Vagina (tissue), 2 donors: ENCODE results near the gene TEX22. TPM values are rescaled to one million over a fixed set of nuclear protein-coding genes. Genes with fewer than 3 reads are reported as not detected.

Experiments
- DNase-seq, 2 donors: peaks; one replicate each; pipeline ENCODE4 v3.0.0-alpha.2; 2017; ENCODE audit errors: extremely low spot score in 2 of 2
- H3K27ac ChIP-seq: fragments of 200-600 bp; sonication (generic); one replicate; pipeline ENCODE4 v1.5.1; 2019
- H3K27me3 ChIP-seq: fragments of 200-600 bp; sonication (generic); one replicate; pipeline ENCODE4 v1.5.1; 2019
- H3K36me3 ChIP-seq, 2 donors: fragments of 200-600 bp; sonication (generic); one replicate each; pipeline ENCODE4 v1.5.1; 2017 to 2019
- H3K4me1 ChIP-seq: fragments of 200-600 bp; sonication (generic); one replicate; pipeline ENCODE4 v1.5.1; 2019
- H3K4me3 ChIP-seq, 2 donors: fragments of 200-600 bp; sonication (generic); 1 replicate in 1 of 2; 2 replicates in 1 of 2; pipeline ENCODE4 v1.5.1; 2016 to 2019
- H3K9me3 ChIP-seq: fragments of 200-600 bp; sonication (generic); one replicate; pipeline ENCODE4 v1.5.1; 2019
- CTCF ChIP-seq, 3 experiments: fragments of 450-650 bp in 2 of 3; fragments of 200-600 bp in 1 of 3; sonication (generic) in 1 of 3; IDR thresholded peaks; one replicate each; pipeline ENCODE4 v1.5.1; 2017 to 2019; ENCODE audit warnings: antibody characterized with exemption in 3 of 3, mild to moderate bottlenecking in 2 of 3, moderate library complexity in 2 of 3
- POLR2A ChIP-seq, 2 donors: fragments of 450-650 bp; IDR thresholded peaks; one replicate each; pipeline ENCODE4 v1.6.1; 2017; ENCODE audit warnings: antibody characterized with exemption in 2 of 2, mild to moderate bottlenecking in 2 of 2, moderate library complexity in 2 of 2
- POLR2AphosphoS5 ChIP-seq, 2 donors: sonication (generic); formaldehyde crosslinking; IDR thresholded peaks; one replicate each; pipeline ENCODE4 v1.9.0; 2017; ENCODE audit warnings: antibody characterized with exemption in 2 of 2, mild to moderate bottlenecking in 2 of 2, low read depth in 1 of 2; ENCODE audit not compliant: insufficient read depth in 1 of 2
- intact Hi-C: fragments of 100-400 bp; cut with DNase I; formaldehyde crosslinking; loops from one replicate; pipeline ENCODE4 v1.15.1; 2023
- total RNA-seq: library from RNA; depleted of rRNA; stranded (reverse); fragments of >200 nt; gene quantifications from one replicate; pipeline ENCODE4 v1.2.3, GENCODE V29; 2016

TEX22 gene
- total RNA-seq, 1 donor from 2014 or later: not detected

DNA sequence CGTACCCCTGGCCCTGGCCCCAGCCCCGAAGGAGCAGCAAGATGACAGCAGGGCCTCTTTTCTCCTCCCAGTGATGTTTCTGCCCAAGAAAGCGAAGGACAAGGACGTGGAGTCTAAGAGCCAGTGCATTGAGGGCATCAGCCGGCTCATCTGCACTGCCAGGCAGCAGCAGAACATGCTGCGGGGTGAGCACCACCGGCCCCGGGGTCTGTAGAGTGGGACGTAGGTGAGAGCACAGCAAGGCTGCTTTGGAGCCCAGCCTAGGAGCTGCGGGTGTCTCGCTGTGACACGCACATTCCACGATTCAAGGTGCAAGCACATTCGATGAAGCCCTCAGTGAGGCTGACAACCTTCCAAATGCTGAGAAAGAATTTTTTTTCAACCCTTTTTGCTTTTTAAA lies 5.2 kb upstream of the TEX22 start:
- Histone ChIP-seq H3K36me3 (no peaks in the 10 kb centered on the region), H3K27ac (no peak overlapping the region), H3K4me3 (no peak overlapping the region), H3K4me1 (peaks cover 14% of the 10 kb centered on the region), H3K9me3 (no peaks in the 10 kb centered on the region), H3K27me3 (no peaks in the 10 kb centered on the region)
- intact Hi-C loops: no loop called here
- no peak for TF ChIP-seq CTCF (IDR thresholded peaks at IDR 0.05)
- no peak for TF ChIP-seq POLR2AphosphoS5 (IDR thresholded peaks at IDR 0.05; ENCODE audit: insufficient read depth in 1 of 2, low read depth in 1 of 2)
- TF ChIP-seq POLR2A (IDR thresholded peaks at IDR 0.05): no peak
- DNase-seq: no peak

DNA sequence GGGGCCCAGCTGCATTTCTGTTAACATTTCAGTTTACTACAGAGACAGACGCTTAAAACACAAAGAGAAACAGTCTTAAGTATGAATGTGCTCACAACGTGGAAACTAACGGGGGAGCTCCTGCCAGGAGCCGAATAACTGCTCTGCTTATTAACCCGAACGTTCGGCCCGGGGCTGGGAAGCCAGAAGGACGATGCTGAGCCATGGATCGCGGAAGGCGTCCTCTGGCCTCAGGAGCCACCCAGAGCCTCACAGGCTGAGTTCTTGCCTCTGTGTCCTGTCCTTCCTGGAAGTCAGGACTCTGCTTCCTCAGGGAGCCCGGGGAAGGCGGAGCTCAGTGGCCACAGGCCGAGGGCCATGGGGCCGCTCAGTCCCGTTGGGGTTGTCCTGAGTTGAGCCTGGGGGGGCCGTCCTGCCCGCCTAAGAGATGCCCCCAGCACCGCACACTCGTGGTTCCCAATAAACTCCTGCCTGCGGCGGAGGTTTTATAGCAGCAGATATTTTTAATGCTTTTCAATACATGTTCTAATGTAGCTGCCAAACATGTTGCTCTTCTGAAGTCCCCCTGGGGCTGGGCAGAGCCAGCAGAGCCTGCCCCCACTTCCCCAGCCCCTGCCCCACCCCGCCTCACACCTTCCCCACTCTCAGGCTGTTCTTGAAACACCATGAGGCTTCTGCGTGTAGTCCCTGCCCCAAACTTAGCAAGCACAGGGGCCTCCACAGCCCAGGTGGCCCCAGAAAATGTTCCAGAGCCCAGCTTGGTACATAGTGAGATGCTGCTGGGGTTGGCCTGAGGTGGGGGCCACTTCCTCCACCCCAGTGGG lies 3.4 kb upstream of the TEX22 start:
- no peak for DNase-seq
- no peak overlapping the region for H3K4me3 ChIP-seq
- intact Hi-C loops: no loop called here
- no peaks in the 10 kb centered on the region for H3K9me3 ChIP-seq
- H3K27me3 ChIP-seq: no peaks in the 10 kb centered on the region
- no peak overlapping the region for H3K27ac ChIP-seq
- H3K4me1 ChIP-seq: peaks cover 27% of the 10 kb centered on the region
- no peaks in the 10 kb centered on the region for H3K36me3 ChIP-seq
- TF ChIP-seq POLR2AphosphoS5 (IDR thresholded peaks at IDR 0.05; ENCODE audit: insufficient read depth in 1 of 2, low read depth in 1 of 2): no peak
- no peak for TF ChIP-seq CTCF (IDR thresholded peaks at IDR 0.05)
- no peak for TF ChIP-seq POLR2A (IDR thresholded peaks at IDR 0.05)

GRCh38 chr14:105395538-105395854 lies 2.8 kb upstream of the TEX22 start:
- H3K9me3 ChIP-seq: no peaks in the 10 kb centered on the region
- no peaks in the 10 kb centered on the region for H3K27me3 ChIP-seq
- H3K36me3 ChIP-seq: peaks cover 0 to under 1% of the 10 kb centered on the region in 2 donors
- no peak overlapping the region for H3K27ac ChIP-seq
- H3K4me1 ChIP-seq: peaks cover 27% of the 10 kb centered on the region
- no peak overlapping the region for H3K4me3 ChIP-seq
- no peak for DNase-seq
- intact Hi-C loops: no loop called here
- TF ChIP-seq POLR2AphosphoS5 (IDR thresholded peaks at IDR 0.05; ENCODE audit: insufficient read depth in 1 of 2, low read depth in 1 of 2): no peak
- no peak for TF ChIP-seq POLR2A (IDR thresholded peaks at IDR 0.05)
- no peak for TF ChIP-seq CTCF (IDR thresholded peaks at IDR 0.05)

DNA sequence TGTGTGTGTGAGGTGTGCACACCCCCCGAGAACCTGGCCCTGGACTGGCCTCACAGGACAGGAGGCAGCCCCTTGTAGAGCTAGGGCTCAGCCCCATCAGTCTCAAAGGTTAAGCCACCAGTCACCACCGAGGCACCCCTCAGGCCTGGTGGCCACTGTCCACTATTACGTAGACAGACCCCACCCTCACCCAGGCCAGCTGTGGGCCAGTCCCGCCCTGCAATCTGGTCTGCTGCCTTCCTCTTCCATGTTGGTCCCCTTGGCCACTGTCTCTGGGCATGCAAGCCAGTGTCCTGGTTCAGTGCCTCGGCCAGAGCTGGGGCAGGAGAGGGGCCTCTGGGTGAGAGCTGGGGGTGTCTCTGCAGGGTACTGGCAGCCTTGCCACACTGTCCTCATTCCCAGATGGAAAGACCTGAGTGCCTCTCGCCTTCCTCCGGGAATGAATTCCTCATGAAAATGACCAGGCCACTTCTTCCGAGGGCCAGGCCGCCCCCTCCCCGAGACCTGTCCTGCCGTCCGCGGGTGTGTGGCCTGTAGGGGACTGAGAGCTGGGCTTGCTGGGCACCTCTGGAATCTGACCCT lies 897 bp upstream of the TEX22 start:
- Histone ChIP-seq H3K27ac (peak overlapping the region; percentile 83), H3K27me3 (no peaks in the 10 kb centered on the region), H3K36me3 (peaks cover 0 to 8% of the 10 kb centered on the region in 2 donors), H3K9me3 (no peaks in the 10 kb centered on the region), H3K4me1 (peaks cover 27% of the 10 kb centered on the region), H3K4me3 (peak overlapping the region; percentile 82 to 95)
- intact Hi-C loops: no loop called here
- TF ChIP-seq CTCF (IDR thresholded peaks at IDR 0.05): no peak
- TF ChIP-seq POLR2A (IDR thresholded peaks at IDR 0.05): no peak
- no peak for TF ChIP-seq POLR2AphosphoS5 (IDR thresholded peaks at IDR 0.05; ENCODE audit: insufficient read depth in 1 of 2, low read depth in 1 of 2)
- DNase-seq: no peak
